Mesenchymal stem cell (in vitro differentiated cells and primary cell): ENCODE results near the gene BRAF.
"Not testable (repeated sequence)": the region's sequence is repeated elsewhere in the genome, so short reads cannot be mapped to it uniquely, and the experiment has no call there.

Experiments
- DNase-seq: peaks from one replicate; pipeline ENCODE4 v3.0.0-alpha.2; 2013
- H2AFZ ChIP-seq: one replicate; pipeline ENCODE4 v1.6.1; 2013; ENCODE audit warnings: low read depth, mild to moderate bottlenecking, control low read depth, inconsistent platforms, low read length, moderate library complexity
- H2AK5ac ChIP-seq: 2 replicates; pipeline ENCODE4 v1.6.1; 2013; ENCODE audit warnings: low read length, moderate library complexity, mild to moderate bottlenecking, inconsistent platforms; ENCODE audit not compliant: severe bottlenecking
- H2BK120ac ChIP-seq: one replicate; pipeline ENCODE4 v1.6.1; 2013; ENCODE audit warnings: low read depth, mild to moderate bottlenecking, inconsistent platforms, low read length, moderate library complexity
- H2BK12ac ChIP-seq, 2 experiments: one replicate each; pipeline ENCODE4 v1.6.1; 2013; ENCODE audit warnings: inconsistent platforms in 2 of 2, low read length in 2 of 2, mild to moderate bottlenecking in 2 of 2, moderate library complexity in 2 of 2, control low read depth in 1 of 2
- H2BK15ac ChIP-seq: one replicate; pipeline ENCODE4 v1.6.1; 2013; ENCODE audit warnings: mild to moderate bottlenecking, low read depth, inconsistent platforms; ENCODE audit not compliant: poor library complexity, severe bottlenecking
- H2BK5ac ChIP-seq: 2 replicates; pipeline ENCODE4 v1.6.1; 2013; ENCODE audit warnings: low read depth, mild to moderate bottlenecking, low read length, control low read depth, inconsistent platforms; ENCODE audit not compliant: poor library complexity, severe bottlenecking
- H3K14ac ChIP-seq, 2 experiments: one replicate each; pipeline ENCODE4 v1.6.1; 2013; ENCODE audit warnings: inconsistent platforms in 2 of 2, low read length in 2 of 2, control low read depth in 1 of 2, mild to moderate bottlenecking in 1 of 2, moderate library complexity in 1 of 2
- H3K18ac ChIP-seq, 2 experiments: one replicate each; pipeline ENCODE4 v1.6.1; 2013; ENCODE audit warnings: inconsistent platforms in 2 of 2, low read length in 2 of 2, control low read depth in 1 of 2, low read depth in 1 of 2, mild to moderate bottlenecking in 1 of 2
- H3K23ac ChIP-seq, 2 experiments: one replicate each; pipeline ENCODE4 v1.6.1; 2013; ENCODE audit warnings: inconsistent platforms in 2 of 2, low read length in 2 of 2, mild to moderate bottlenecking in 2 of 2, moderate library complexity in 2 of 2, control low read depth in 1 of 2
- H3K27ac ChIP-seq: 2 replicates; pipeline ENCODE4 v1.5.1; 2013; ENCODE audit warnings: mild to moderate bottlenecking, moderate library complexity, low read length, control low read depth, inconsistent platforms; ENCODE audit not compliant: poor library complexity, severe bottlenecking
- H3K27me3 ChIP-seq, 2 experiments: 2 replicates each; pipeline versions ENCODE4 v1.6.1 to v1.7.0; 2013; ENCODE audit warnings: low read length in 2 of 2, mild to moderate bottlenecking in 2 of 2, moderate library complexity in 2 of 2, control low read depth in 1 of 2, inconsistent platforms in 1 of 2; ENCODE audit not compliant: control insufficient read depth in 1 of 2, insufficient read depth in 1 of 2
- H3K36me3 ChIP-seq, 2 experiments: 2 replicates each; pipeline versions ENCODE4 v1.6.1 to v1.7.0; 2013; ENCODE audit warnings: low read length in 2 of 2, control low read depth in 1 of 2, inconsistent platforms in 1 of 2, low read depth in 1 of 2, mild to moderate bottlenecking in 1 of 2; ENCODE audit not compliant: insufficient read depth in 2 of 2, control insufficient read depth in 1 of 2
- H3K4ac ChIP-seq, 2 experiments: one replicate each; pipeline ENCODE4 v1.6.1; 2013; ENCODE audit warnings: inconsistent platforms in 2 of 2, low read length in 2 of 2, mild to moderate bottlenecking in 2 of 2, moderate library complexity in 2 of 2, control low read depth in 1 of 2, low read depth in 1 of 2
- H3K4me1 ChIP-seq: 2 replicates; pipeline ENCODE4 v1.6.1; 2013; ENCODE audit warnings: low read depth, low read length, control low read depth; ENCODE audit not compliant: control insufficient read depth, insufficient read depth
- H3K4me2 ChIP-seq: 2 replicates; pipeline ENCODE4 v1.6.1; 2013; ENCODE audit warnings: low read length, mild to moderate bottlenecking, inconsistent platforms; ENCODE audit not compliant: poor library complexity, severe bottlenecking
- H3K4me3 ChIP-seq, 2 experiments: 2 replicates each; pipeline versions ENCODE4 v1.5.1 to v1.7.0; 2013; ENCODE audit warnings: low read length in 2 of 2, mild to moderate bottlenecking in 2 of 2, control low read depth in 1 of 2, low read depth in 1 of 2; ENCODE audit not compliant: insufficient read depth in 1 of 2
- H3K79me1 ChIP-seq: replicated peaks from 2 replicates; pipeline ENCODE4 v1.6.1; 2013; ENCODE audit warnings: mild to moderate bottlenecking, control low read depth, low read length, inconsistent platforms; ENCODE audit not compliant: poor library complexity, severe bottlenecking
- H3K9ac ChIP-seq: 2 replicates; pipeline ENCODE4 v1.7.0; 2013; ENCODE audit warnings: mild to moderate bottlenecking, low read length, moderate library complexity
- H3K9me3 ChIP-seq: 2 replicates; pipeline ENCODE4 v1.7.0; 2013; ENCODE audit warnings: mild to moderate bottlenecking, low read length; ENCODE audit not compliant: control insufficient read depth
- H4K8ac ChIP-seq: one replicate; pipeline ENCODE4 v1.6.1; 2013; ENCODE audit warnings: inconsistent platforms, mild to moderate bottlenecking, low read length, moderate library complexity
- H4K91ac ChIP-seq: one replicate; pipeline ENCODE4 v1.6.1; 2013; ENCODE audit warnings: mild to moderate bottlenecking, low read length, inconsistent platforms
- WGBS: methylation state at CpG from one replicate; pipeline ENCODE4 v1.1.7; 2013; ENCODE audit warnings: mixed read lengths; 5-methylcytosine and 5-hydroxymethylcytosine counted together

Gene BRAF

GRCh38 chr7:140942242-140942641 lies 17.5 kb upstream of the BRAF start:
- H2AK5ac ChIP-seq, H3K9ac ChIP-seq, H2BK15ac ChIP-seq, DNase-seq, H3K79me1 ChIP-seq, H2BK120ac ChIP-seq, H3K36me3 ChIP-seq, H2BK12ac ChIP-seq, H2AFZ ChIP-seq, H3K9me3 ChIP-seq, H4K91ac ChIP-seq, H3K27ac ChIP-seq, H3K4me2 ChIP-seq, H3K18ac ChIP-seq, H3K4me1 ChIP-seq, H3K23ac ChIP-seq, H2BK5ac ChIP-seq, H3K4ac ChIP-seq, H3K27me3 ChIP-seq, H3K14ac ChIP-seq, H4K8ac ChIP-seq, H3K4me3 ChIP-seq: not testable (repeated sequence)
- 75% methylated on average over 1 of the region's 5 CpGs for WGBS

GRCh38 chr7:140940898-140941297 lies 16.2 kb upstream of the BRAF start:
- H3K23ac ChIP-seq, result no peak overlapping the region
- no peak overlapping the region for H4K91ac ChIP-seq
- H3K9ac ChIP-seq, result no peak overlapping the region
- no peaks in the 10 kb centered on the region for H3K36me3 ChIP-seq
- no peak overlapping the region for H2BK15ac ChIP-seq
- 57% methylated on average over 1 of the region's 1 CpG for WGBS
- no peak overlapping the region for H3K18ac ChIP-seq
- no peak overlapping the region for H3K4ac ChIP-seq
- H2BK5ac ChIP-seq, result peak overlapping the region; percentile 73
- DNase-seq, result no peak
- H3K27me3 ChIP-seq, result peaks cover 0 to 3% of the 10 kb centered on the region in 2 experiments
- no peak overlapping the region for H2AFZ ChIP-seq
- H4K8ac ChIP-seq, result no peak overlapping the region
- no peaks in the 10 kb centered on the region for H3K79me1 ChIP-seq
- no peak overlapping the region for H3K4me3 ChIP-seq
- H3K14ac ChIP-seq, result no peak overlapping the region
- H2BK120ac ChIP-seq, result no peak overlapping the region
- H3K4me1 ChIP-seq, result no peaks in the 10 kb centered on the region
- H3K9me3 ChIP-seq, result no peaks in the 10 kb centered on the region
- no peak overlapping the region for H3K27ac ChIP-seq
- H3K4me2 ChIP-seq, result no peak overlapping the region
- no peak overlapping the region for H2AK5ac ChIP-seq
- no peak overlapping the region for H2BK12ac ChIP-seq

DNA sequence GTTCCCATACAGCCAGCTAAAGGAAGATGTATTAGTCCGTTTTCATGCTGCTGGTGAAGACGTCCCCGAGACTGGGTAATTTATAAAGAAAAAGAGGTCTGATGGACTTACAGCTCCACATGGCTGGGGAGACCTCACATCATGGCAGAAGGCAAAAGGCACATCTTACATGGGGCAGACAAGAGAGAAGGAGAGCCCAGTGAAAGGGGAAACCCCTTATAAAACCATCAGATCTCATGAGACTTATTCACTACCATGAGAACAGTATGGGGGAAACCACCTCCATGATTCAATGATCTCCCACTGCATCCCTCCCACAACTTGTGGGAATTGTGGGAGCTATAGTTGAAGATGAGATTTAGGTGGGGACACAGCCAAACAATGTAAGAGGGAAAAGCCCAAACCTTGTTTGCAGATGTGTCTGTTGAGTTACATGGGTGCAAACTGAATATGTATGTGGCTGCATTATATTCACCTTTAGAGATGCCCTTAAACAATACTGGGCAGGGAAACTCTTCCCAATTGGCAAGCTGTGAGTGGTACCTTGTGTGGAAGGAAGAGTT lies 13.1 kb upstream of the BRAF start:
- no peak overlapping the region for H4K91ac ChIP-seq
- no peak overlapping the region for H2BK12ac ChIP-seq
- no peak overlapping the region for H2BK120ac ChIP-seq
- no peak overlapping the region for H3K18ac ChIP-seq
- H2BK5ac ChIP-seq, result no peak overlapping the region
- H3K9me3 ChIP-seq, result no peaks in the 10 kb centered on the region
- no peak overlapping the region for H3K27ac ChIP-seq
- no peak overlapping the region for H2AFZ ChIP-seq
- no peak overlapping the region for H3K4me2 ChIP-seq
- H2AK5ac ChIP-seq, result no peak overlapping the region
- no peak overlapping the region for H3K23ac ChIP-seq
- no peaks in the 10 kb centered on the region for H3K36me3 ChIP-seq
- 100% methylated on average over 3 of the region's 3 CpGs for WGBS
- no peak overlapping the region for H3K14ac ChIP-seq
- no peak overlapping the region for H3K4ac ChIP-seq
- no peak overlapping the region for H4K8ac ChIP-seq
- no peaks in the 10 kb centered on the region for H3K4me1 ChIP-seq
- DNase-seq, result no peak
- no peak overlapping the region for H2BK15ac ChIP-seq
- no peak overlapping the region for H3K4me3 ChIP-seq
- peaks cover 0 to 3% of the 10 kb centered on the region in 2 experiments for H3K27me3 ChIP-seq
- H3K79me1 ChIP-seq, result no peaks in the 10 kb centered on the region
- no peak overlapping the region for H3K9ac ChIP-seq

DNA sequence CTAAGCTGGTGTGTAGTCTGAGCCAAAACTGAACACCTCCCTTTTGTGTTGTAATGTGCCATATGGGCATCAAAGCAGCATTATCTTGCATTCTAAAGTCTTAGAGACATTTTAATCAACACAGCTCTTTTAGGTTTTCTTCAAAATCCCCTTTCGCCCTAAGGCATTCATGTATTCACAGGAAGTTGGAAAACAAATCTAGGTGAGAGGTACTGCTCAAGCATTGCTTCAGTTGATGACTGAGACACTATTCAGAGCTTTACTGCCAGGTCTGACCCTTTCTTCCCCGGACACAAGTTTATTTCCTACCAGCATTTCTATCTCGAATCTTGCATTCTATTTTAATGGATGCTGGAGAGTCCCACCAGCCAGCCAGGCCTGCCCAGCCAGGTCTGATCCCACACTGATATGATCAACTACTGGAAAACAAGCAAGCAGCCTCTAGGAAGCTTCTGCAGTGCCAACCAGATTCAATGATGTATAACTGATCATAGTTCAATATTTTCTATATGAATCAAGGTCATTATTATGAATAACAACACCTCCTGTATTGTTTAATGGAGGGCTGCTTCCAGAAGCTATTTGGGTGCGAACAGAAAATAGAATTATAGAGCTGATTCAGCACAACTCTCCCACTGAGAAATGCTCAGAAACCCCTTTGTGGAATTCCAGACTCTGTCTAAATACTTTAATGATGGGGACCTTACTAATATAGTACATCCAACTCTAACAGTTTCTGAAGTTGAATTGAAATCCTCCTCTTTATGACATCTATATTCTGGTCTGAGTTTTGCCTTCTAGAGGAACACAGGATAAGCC lies 4.0 kb upstream of the BRAF start:
- no peak overlapping the region for H3K18ac ChIP-seq
- WGBS, result 68% methylated on average over 4 of the region's 4 CpGs
- H4K8ac ChIP-seq, result no peak overlapping the region
- H2BK120ac ChIP-seq, result no peak overlapping the region
- no peak overlapping the region for H2AK5ac ChIP-seq
- no peaks in the 10 kb centered on the region for H3K9me3 ChIP-seq
- no peak overlapping the region for H2BK15ac ChIP-seq
- no peaks in the 10 kb centered on the region for H3K4me1 ChIP-seq
- H3K4me3 ChIP-seq, result no peak overlapping the region
- no peak overlapping the region for H3K23ac ChIP-seq
- no peak overlapping the region for H2BK5ac ChIP-seq
- peaks cover 0 to 4% of the 10 kb centered on the region in 2 experiments for H3K27me3 ChIP-seq
- no peak overlapping the region for H2BK12ac ChIP-seq
- no peak overlapping the region for H3K14ac ChIP-seq
- H3K9ac ChIP-seq, result no peak overlapping the region
- no peak overlapping the region for H4K91ac ChIP-seq
- no peak overlapping the region for H3K4ac ChIP-seq
- DNase-seq, result no peak
- H3K79me1 ChIP-seq, result no peaks in the 10 kb centered on the region
- H3K36me3 ChIP-seq, result no peaks in the 10 kb centered on the region
- no peak overlapping the region for H2AFZ ChIP-seq
- no peak overlapping the region for H3K27ac ChIP-seq
- no peak overlapping the region for H3K4me2 ChIP-seq
